Lower leg skin (tissue), 3 donors: ENCODE results near the gene WWTR1.

Experiments used
- CTCF ChIP-seq, 3 donors: fragments of 450-650 bp; IDR thresholded peaks; one replicate each; pipeline ENCODE4 v1.5.1; 2016; ENCODE audit warnings: antibody characterized with exemption in 3 of 3, mild to moderate bottlenecking in 3 of 3, moderate library complexity in 2 of 3
- POLR2A ChIP-seq, 2 donors: fragments of 450-650 bp; IDR thresholded peaks; one replicate each; pipeline ENCODE4 v1.6.1; 2016 to 2017; ENCODE audit warnings: antibody characterized with exemption in 2 of 2, mild to moderate bottlenecking in 1 of 2, moderate library complexity in 1 of 2

DNA sequence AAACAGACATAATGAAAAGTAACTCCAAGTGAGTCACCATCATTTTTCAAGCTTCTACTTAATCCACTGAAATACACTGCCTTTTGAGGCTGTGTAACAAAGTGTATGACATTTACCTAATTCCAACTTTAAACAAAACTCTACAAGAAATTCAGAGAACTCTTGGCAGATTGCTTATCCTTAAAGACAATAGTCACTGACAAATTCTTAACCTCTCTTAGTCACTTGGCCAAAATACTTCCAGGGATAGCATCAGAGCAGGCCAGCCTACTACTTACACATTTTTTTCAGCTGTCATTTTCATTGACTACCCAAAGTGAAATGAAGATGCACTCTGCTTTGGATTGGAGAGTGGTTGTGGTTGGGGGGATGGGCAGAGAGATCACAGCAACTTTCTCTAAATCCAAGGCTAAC is 3.6 kb downstream of the WWTR1 start:
- TF ChIP-seq CTCF (IDR thresholded peaks at IDR 0.05) = no peak
- no peak for TF ChIP-seq POLR2A (IDR thresholded peaks at IDR 0.05)
